GM18499 (cell line): Measurements from ENCODE around the gene USP53.
"Not testable (repeated sequence)": the region's sequence is repeated elsewhere in the genome, so short reads cannot be mapped to it uniquely, and the experiment has no call there.

Experiments used
- ATAC-seq: cut with Tn5 transposase; IDR thresholded peaks from one replicate; pipeline ENCODE4 v1.9.1; 2021; ENCODE audit warnings: moderate number of reproducible peaks; ENCODE audit not compliant: insufficient read depth, unreplicated experiment

USP53 gene

GRCh38 chr4:119227690-119228089, 15.2 kb downstream of the USP53 start:
- no peak for ATAC-seq

DNA sequence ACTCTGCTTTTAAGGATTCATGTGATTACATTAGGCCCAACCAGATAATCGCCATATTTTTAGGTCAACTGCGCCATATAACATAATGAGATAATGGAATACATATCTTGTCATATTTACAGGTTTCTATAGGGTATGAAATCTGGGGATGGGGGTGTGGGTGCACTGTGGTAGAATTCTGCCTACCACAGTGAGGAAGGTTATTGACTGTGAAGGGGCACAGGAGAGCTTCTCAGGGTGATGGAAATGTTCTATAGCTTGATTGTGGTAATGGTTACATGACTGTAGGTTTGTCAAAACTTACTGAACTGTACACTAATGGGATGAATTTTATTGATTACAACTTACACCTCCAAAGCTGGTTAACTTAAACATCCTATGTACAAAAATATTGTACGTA, 15.9 kb downstream of the USP53 start:
- no peak for ATAC-seq

DNA sequence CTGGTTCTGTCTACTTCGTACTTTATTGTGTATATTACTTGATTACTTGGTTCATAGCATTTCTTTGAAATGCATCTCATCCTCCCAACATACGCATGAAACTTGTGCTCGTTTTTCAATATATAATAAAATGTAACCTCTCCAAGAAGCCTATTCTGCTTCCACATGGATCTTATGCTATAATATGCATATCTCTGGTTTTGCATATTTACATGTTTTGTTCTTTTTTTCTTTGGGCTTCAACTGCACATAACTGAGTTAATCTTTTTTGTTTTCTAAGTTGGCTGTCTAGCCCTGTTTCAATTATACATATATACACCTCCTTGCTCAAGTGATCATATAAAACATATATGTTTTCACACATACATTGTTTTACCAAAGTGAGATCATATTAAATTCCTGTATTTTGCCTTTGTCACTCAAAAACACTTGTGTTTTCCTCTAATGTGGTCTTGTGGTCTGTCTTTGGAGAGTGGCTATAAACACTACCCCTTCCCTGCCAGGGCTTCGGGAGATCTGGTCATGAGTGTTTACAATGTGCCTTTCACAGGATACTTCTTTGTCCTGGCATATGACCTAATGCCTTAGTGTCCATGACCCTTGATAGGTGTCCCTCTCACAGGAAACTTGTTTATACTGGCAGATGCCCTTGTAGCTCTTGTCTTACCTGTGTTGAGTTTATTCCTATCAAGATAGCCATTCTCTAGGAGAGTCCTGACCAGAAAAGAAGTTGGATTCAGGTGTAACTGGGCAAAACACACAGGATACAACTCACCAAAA, 17.6 kb downstream of the USP53 start:
- no peak for ATAC-seq

- ATAC-seq, result no peak
These were observed 19.0 kb downstream of the USP53 start for GRCh38 chr4:119231491-119231890.

DNA sequence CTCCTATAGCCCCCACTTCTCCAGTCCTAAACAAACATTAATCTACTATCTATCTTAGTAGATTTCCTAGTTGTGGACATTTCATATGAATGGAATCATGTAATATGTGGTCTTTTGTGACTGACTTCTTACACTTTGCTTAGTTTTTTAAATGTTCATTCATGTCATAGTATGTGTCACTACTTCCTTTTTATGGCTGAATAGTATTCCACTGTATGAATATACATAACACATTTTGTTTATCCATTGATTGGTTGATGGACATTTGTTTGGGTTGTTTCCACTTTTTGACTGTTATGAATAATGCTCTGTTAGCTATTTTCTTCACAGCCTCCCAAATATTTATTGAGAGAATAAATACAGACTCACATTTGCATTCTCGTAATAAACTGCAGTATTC, 19.8 kb downstream of the USP53 start:
- ATAC-seq, result no peak

DNA sequence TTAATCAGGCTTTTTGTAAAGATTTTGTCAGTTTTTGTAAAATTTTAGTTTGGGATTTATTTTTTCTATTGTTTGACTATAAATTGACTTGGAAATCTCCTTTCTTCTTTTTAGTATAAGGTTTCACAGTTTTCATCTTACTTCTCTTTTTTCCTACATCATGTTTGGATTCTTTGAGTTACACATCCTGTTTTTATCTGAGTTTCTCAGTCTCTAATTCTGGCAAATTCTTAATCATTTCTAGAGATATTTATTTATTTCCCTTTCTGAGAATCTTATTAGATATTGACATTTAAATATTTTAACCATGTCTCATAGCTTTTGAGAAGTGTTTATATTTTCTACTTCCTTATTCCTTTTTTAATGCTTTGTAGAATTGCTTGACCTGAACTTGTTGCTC, 20.7 kb downstream of the USP53 start:
- no peak for ATAC-seq

DNA sequence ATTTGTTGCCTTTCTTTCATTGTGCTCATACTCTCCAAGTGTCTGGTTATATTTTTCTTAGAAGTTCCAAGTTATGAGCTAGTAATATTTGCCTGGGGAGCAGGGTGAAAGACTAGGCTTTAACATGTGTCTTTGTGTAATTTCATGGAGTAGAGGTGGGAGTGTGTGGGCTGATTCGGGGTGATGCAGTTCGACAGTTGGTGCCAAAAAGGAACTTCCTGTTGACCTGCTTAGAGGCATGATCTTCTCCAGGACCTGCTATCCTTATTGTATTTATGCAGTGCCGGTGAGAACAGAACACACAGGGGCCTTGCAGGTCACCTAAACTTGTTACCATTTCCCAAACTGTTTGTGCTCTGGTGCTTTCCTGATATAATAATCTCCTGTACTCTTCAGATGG, 21.2 kb downstream of the USP53 start:
- ATAC-seq, result no peak

DNA sequence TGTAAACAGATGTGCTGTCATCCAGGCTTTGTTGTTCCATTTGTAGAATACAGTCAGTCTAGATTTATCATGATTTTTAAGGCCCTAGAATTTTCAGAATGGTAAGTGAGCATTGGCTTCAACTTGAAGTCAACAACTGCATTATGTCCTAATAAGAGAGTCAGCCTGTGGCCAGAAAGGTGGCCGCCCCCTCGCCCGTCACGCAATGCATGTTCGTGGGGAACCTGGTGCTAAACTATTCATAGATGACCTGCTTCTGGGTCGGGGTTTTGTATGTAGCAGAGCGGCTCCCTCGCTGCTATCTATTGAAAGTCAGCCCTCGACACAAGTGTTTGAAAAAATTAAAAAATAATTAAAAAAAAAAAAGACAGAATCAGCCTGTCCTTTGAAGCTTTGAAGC, 24.7 kb downstream of the USP53 start:
- ATAC-seq, result no peak

DNA sequence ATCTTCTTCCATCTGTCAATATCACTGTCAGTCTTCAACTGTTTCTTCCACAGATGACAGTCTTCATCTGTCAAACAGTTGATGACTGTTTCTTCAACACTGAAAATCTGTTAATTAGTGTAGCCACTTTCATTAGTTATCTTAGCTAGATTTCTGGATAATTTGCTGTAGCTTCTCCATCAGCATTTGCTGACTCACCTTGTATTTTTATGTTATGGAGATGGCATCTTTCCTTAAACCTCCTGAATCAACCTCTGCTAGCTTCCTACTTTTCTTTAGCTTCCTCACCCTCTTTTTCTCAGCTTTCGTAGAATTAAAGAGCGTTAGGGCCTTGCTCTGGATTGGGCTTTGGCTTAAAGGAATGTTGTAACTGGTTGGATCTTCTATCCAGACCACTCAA, 25.1 kb downstream of the USP53 start:
- ATAC-seq, result no peak

- peak; percentile 95 for ATAC-seq
These were observed 25.7 kb downstream of the USP53 start for GRCh38 chr4:119238068-119238722.

- no peak for ATAC-seq
These were observed 27.6 kb downstream of the USP53 start for GRCh38 chr4:119240128-119240527.

GRCh38 chr4:119240568-119240967, 28.1 kb downstream of the USP53 start:
- ATAC-seq, result no peak

DNA sequence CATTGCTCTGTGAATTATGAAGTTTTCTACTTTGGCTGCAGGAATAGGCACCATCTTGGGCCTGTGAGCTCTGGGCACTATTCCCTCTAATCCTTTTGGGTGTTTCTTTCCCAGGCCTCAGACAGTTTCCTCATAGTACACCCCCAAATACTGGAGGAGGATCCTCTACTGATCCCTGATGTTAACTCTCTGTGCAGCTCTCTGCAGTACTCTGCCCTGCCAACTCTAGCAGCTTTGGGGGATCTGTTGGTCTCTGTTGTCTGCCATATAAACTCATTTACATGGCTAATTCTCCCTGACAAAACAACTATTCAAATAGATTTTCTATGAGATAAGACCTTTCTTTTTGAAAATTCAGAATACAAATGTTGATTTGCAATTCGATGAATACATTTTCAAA, 29.9 kb downstream of the USP53 start:
- ATAC-seq, result no peak

GRCh38 chr4:119243868-119244267, 31.4 kb downstream of the USP53 start:
- ATAC-seq, result no peak

GRCh38 chr4:119244344-119244743, 31.8 kb downstream of the USP53 start:
- ATAC-seq, result no peak

DNA sequence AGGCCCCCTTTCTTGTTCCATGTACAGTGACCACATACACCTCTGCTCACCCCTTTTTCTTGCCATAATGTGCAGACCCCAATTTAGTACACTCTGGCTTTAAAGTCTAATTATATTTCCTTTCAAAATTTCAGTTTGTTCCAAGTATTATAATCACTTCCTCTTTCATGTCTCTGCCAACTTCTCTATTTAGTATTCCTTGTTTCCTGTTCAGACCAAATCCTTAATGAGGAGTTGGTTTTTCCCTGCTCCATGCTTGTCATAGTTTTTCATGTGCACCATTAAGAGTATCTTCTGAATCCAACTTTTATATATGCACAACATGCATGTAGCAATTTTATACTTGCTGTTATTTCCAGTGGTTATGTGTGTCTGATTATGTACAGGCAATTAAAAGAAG, 32.3 kb downstream of the USP53 start:
- no peak for ATAC-seq

GRCh38 chr4:119246177-119246733, 33.7 kb downstream of the USP53 start:
- ATAC-seq, result no peak

DNA sequence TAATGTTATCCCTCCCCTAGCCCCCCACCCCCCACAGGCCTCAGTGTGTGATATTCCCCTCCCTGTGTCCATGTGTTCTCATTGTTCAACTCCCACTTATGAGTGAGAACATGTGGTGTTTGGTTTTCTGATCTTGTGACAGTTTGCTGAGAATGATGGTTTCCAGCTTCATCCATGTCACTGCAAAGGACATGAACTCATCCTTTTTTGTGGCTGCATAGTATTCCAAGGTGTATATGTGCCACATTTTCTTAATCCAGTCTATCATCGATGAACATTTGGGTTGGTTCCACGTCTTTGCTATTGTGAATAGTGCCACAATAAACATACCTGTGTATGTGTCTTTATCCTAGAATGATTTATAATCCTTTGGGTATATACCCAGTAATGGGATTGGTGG, 38.5 kb downstream of the USP53 start:
- ATAC-seq, result not testable (repeated sequence)

DNA sequence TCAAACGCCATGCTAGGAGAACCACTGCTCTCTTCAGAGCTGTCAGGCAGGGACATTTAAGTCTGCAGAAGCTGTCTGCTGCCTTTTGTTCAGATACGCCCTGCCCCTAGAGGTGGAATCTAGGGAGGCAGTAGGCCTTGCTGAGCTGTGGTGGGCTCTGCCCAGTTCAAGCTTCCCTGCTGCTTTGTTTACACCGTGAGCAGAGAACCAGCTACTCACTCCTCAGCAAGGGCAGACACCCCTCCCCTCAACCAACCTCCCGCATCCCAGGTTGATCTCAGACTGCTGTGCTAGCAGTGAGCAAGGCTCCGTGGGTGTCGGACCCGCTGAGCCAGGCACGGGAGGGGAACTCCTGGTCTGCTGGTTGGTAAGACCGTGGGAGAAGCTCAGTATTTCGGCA, 42.7 kb downstream of the USP53 start:
- not testable (repeated sequence) for ATAC-seq

GRCh38 chr4:119260528-119260927, 48.0 kb downstream of the USP53 start:
- ATAC-seq, result no peak

DNA sequence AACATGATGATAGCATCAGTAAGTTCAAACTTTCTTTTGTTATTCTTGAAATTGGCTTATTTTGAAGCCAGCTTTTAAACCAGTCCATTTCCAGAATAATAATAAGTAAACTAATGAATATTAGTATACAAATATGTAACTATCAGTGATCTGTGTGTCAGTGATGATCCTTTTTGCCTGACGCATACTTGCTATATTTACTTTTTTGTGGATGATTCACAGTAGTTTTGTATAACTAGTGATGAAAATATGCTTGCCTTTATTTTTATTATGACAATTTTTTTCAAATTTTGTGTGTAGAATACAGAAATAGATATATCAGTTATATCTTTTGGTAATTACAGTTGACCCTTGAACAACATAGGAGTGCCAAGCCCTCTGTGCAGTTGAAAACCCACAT, 49.5 kb downstream of the USP53 start:
- ATAC-seq, result no peak

DNA sequence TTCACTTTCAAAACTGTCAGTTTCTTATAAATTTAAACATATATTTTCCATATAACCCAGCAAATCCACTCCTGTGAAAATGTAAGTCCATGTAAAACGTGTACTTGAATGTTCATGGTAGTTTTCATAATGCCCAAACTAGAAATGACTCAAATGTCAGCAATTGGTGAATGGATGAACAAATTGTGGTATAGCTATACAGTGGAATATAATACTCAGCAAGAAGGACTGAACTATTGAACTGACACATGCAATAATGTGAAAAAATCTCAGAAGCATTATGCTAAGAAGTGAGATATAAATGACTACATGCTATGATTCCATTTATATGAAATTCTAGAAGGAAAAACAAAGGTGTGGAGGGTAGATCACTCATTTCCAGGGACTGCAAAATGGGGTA, 52.2 kb downstream of the USP53 start:
- no peak for ATAC-seq
